B cell (primary cell): ENCODE data around the gene STAG2. TPM values are rescaled to one million over a fixed set of nuclear protein-coding genes. Genes with fewer than 3 reads are reported as not detected.
A peak's percentile ranks its signal among the peaks of the same experiment; 100 is the strongest.

Experiments used
- ATAC-seq: fragments of 200-7000 bp; cut with Tn5 transposase; one replicate; pipeline ENCODE4 v1.10.0; 2021; ENCODE audit warnings: low read depth, mild to moderate bottlenecking, moderate number of reproducible peaks, moderate library complexity
- CTCF ChIA-PET: fragments of 350-600 bp; sonication (Branson Sonifier 250); formaldehyde crosslinking; loops from one replicate; lab custom pipeline; 2021; ENCODE audit warnings: antibody characterized with exemption, inconsistent platforms; lab: Charles Lee
- POLR2A ChIA-PET: fragments of 350-600 bp; sonication (Branson Sonifier 250); formaldehyde crosslinking; loops from one replicate; lab custom pipeline; 2021; ENCODE audit warnings: antibody characterized with exemption; lab: Charles Lee
- DNase-seq: peaks from one replicate; pipeline ENCODE4 v3.0.0; 2013
- H2AFZ ChIP-seq: 2 replicates; pipeline ENCODE4 v1.6.1; 2012; ENCODE audit warnings: mild to moderate bottlenecking, low read depth, low read length; ENCODE audit not compliant: insufficient read depth, poor library complexity, severe bottlenecking
- H3K27ac ChIP-seq, 2 donors: 1 replicate in 1 of 2; 2 replicates in 1 of 2; pipeline ENCODE4 v1.5.1; 2012 to 2013; ENCODE audit warnings: low read length in 2 of 2, mild to moderate bottlenecking in 2 of 2, moderate library complexity in 1 of 2
- H3K27me3 ChIP-seq, 4 experiments: fragments of 200-600 bp in 1 of 4; sonication (generic) in 1 of 4; replicated peaks in 1 of 4; 1 replicate in 2 of 4; 2 replicates in 2 of 4; pipeline versions ENCODE4 v1.6.1 to v1.7.0; 2013 to 2016; ENCODE audit warnings: low read length in 3 of 4, mild to moderate bottlenecking in 2 of 4, mixed read lengths in 1 of 4, moderate library complexity in 1 of 4; ENCODE audit not compliant: insufficient read depth in 4 of 4, control insufficient read depth in 3 of 4; ENCODE audit errors: control extremely low read depth in 1 of 4
- H3K36me3 ChIP-seq, 2 experiments: replicated peaks in 1 of 2; 1 replicate in 1 of 2; 2 replicates in 1 of 2; pipeline versions ENCODE4 v1.6.1 to v1.7.1; 2013; ENCODE audit warnings: low read length in 1 of 2; ENCODE audit not compliant: insufficient read depth in 2 of 2, control insufficient read depth in 1 of 2; ENCODE audit errors: control extremely low read depth in 1 of 2, extremely low read depth in 1 of 2
- H3K4me1 ChIP-seq, 2 donors: fragments of 200-600 bp in 1 of 2; sonication (generic) in 1 of 2; 1 replicate in 1 of 2; 2 replicates in 1 of 2; pipeline versions ENCODE4 v1.5.1 to v1.6.1; 2013 to 2017; ENCODE audit warnings: low read length in 2 of 2; ENCODE audit not compliant: control insufficient read depth in 2 of 2, insufficient read depth in 2 of 2
- H3K4me2 ChIP-seq: replicated peaks from 2 replicates; pipeline ENCODE3; 2012; ENCODE audit warnings: mild to moderate bottlenecking, low read depth, low read length; ENCODE audit not compliant: poor library complexity, severe bottlenecking
- H3K4me3 ChIP-seq, 5 experiments: fragments of 200-600 bp in 1 of 5; sonication (generic) in 1 of 5; 1 replicate in 3 of 5; 2 replicates in 2 of 5; pipeline versions ENCODE4 v1.5.1 to v1.7.0; 2011 to 2016; ENCODE audit warnings: low read length in 4 of 5, mild to moderate bottlenecking in 4 of 5, low read depth in 2 of 5, control low read depth in 1 of 5, moderate library complexity in 1 of 5; ENCODE audit not compliant: insufficient read depth in 1 of 5; ENCODE audit errors: control extremely low read depth in 1 of 5, extremely low read depth in 1 of 5
- H3K79me2 ChIP-seq: fragments of 200-600 bp; sonication (generic); one replicate; pipeline ENCODE4 v1.6.0; 2016; ENCODE audit warnings: low read length; ENCODE audit not compliant: control insufficient read depth, insufficient read depth
- H3K9ac ChIP-seq: fragments of 200-600 bp; sonication (generic); 2 replicates; pipeline ENCODE4 v1.6.1; 2017; ENCODE audit warnings: mild to moderate bottlenecking, low read length, moderate library complexity
- H3K9me3 ChIP-seq, 3 donors: one replicate each; pipeline versions ENCODE4 v1.6.1 to v1.7.1; 2013; ENCODE audit warnings: low read length in 2 of 3; ENCODE audit not compliant: control insufficient read depth in 2 of 3, insufficient read depth in 1 of 3; ENCODE audit errors: control extremely low read depth in 1 of 3
- H4K20me1 ChIP-seq: 2 replicates; pipeline ENCODE4 v1.6.0; 2012; ENCODE audit warnings: mild to moderate bottlenecking, low read length; ENCODE audit not compliant: insufficient read depth, control insufficient read depth, poor library complexity, severe bottlenecking
- H3K27ac Mint-ChIP-seq: one replicate; pipeline ENCODE4 v1.8.0; 2021; ENCODE audit warnings: mixed read lengths
- H3K27me3 Mint-ChIP-seq: one replicate; pipeline ENCODE4 v1.8.0; 2021; ENCODE audit warnings: mixed read lengths
- H3K4me1 Mint-ChIP-seq: one replicate; pipeline ENCODE4 v1.8.0; 2021; ENCODE audit warnings: mixed read lengths
- H3K4me3 Mint-ChIP-seq: one replicate; pipeline ENCODE4 v1.8.0; 2021; ENCODE audit warnings: mixed read lengths
- H3K9me3 Mint-ChIP-seq: one replicate; pipeline ENCODE4 v1.8.0; 2022; ENCODE audit warnings: mixed read lengths; ENCODE audit not compliant: insufficient read depth
- CTCF ChIP-seq: fragments of 200-600 bp; IDR thresholded peaks from one replicate; pipeline ENCODE4 v1.8.0; 2022; ENCODE audit warnings: antibody characterized with exemption, mild to moderate bottlenecking
- EZH2 ChIP-seq: IDR thresholded peaks from 2 replicates; pipeline ENCODE4 v1.6.1; 2012; ENCODE audit warnings: borderline replicate concordance, low read depth, mild to moderate bottlenecking, moderate library complexity, low read length; ENCODE audit not compliant: insufficient read depth, poor library complexity, severe bottlenecking
- WGBS: methylation state at CpG from one replicate; pipeline ENCODE4 v1.1.5; 2013; ENCODE audit warnings: missing lambda C conversion rate; ENCODE audit not compliant: insufficient coverage; 5-methylcytosine and 5-hydroxymethylcytosine counted together
- intact Hi-C: fragments of 100-400 bp; cut with micrococcal nuclease; formaldehyde crosslinking; loops from one replicate; pipeline ENCODE4 v1.10.0; 2022
- polyA plus RNA-seq: library from polyadenylated mRNA; depleted of rRNA; stranded (reverse); fragments of >200 nt; gene quantifications from 2 replicates; pipeline ENCODE4 v1.2.3, GENCODE V29; 2012
- total RNA-seq, 2 donors: library from RNA; stranded (reverse); fragments of 120-200 nt in 1 of 2; gene quantifications; 1 replicate in 1 of 2; 2 replicates in 1 of 2; pipeline versions ENCODE4 v1.2.3 to v1.2.4, GENCODE V29; 2013 to 2022

STAG2 gene
- total and polyA plus RNA-seq, 2 donors (not counting 1 experiment from before 2014, with no cell fraction given), result 15.3 to 117 TPM

DNA sequence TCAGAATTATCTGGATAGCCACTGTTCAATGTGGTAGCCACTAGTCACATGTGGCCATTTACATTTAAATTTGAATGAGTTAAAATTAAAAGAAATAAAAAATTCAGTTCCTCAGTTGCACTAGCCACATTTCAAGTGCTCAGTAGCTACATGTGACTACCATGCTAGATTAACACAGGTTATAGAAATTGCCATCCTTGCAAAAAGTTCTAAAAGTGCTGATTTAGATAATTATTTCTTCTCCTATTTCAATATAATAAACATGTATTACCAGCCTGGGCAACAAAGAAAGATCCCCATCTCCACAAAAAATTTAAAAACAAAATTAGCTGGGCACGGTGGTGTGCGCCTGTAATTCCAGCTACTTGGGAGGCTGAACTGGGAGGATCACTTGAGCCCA, 11.7 kb upstream of the STAG2 start:
- intact Hi-C loops, result no loop called here
- no peaks in the 10 kb centered on the region for H3K79me2 ChIP-seq
- ATAC-seq (no peak), DNase-seq (no peak)
- H3K27ac ChIP-seq, result no peak overlapping the region
- H3K4me1 ChIP-seq, result no peaks in the 10 kb centered on the region
- H3K9me3 Mint-ChIP-seq, result no peaks in the 10 kb centered on the region
- H3K4me1 Mint-ChIP-seq, result no peaks in the 10 kb centered on the region
- H3K9ac ChIP-seq, result no peak overlapping the region
- H3K36me3 ChIP-seq, result no peaks in the 10 kb centered on the region
- TF ChIP-seq EZH2 (no peak), CTCF (no peak)
- H3K9me3 ChIP-seq, result no peaks in the 10 kb centered on the region
- WGBS, result no CpG with 5 or more reads among the region's 2 CpGs
- H3K27me3 ChIP-seq, result no peaks in the 10 kb centered on the region
- H2AFZ ChIP-seq, result no peak overlapping the region
- H3K4me2 ChIP-seq, result no peak overlapping the region
- ChIA-PET POLR2A (no interaction called here), CTCF (no interaction called here)
- H3K4me3 ChIP-seq, result no peak overlapping the region
- no peaks in the 10 kb centered on the region for H4K20me1 ChIP-seq
- H3K27ac Mint-ChIP-seq, result no peak overlapping the region
- no peaks in the 10 kb centered on the region for H3K27me3 Mint-ChIP-seq
- no peak overlapping the region for H3K4me3 Mint-ChIP-seq

- ChIA-PET CTCF (interaction anchor here (1.2 to 3.3 kb wide), 4 partner anchors 58 to 182 kb away, joined by 3 to 18 read pairs (median 9); no protein-coding TSS in a partner anchor), POLR2A (interaction anchor here (0.9 to 1.7 kb wide), 2 partner anchors 59 to 99 kb away, joined by 3 to 5 read pairs; no protein-coding TSS in a partner anchor)
- peak overlapping the region; percentile 94 for H3K27ac Mint-ChIP-seq
- no peaks in the 10 kb centered on the region for H3K9me3 Mint-ChIP-seq
- H3K4me1 ChIP-seq, result peaks cover 5 to 8% of the 10 kb centered on the region in 2 donors
- H3K4me1 Mint-ChIP-seq, result peaks cover 13% of the 10 kb centered on the region
- WGBS, result 1% methylated on average over 14 of the region's 35 CpGs
- intact Hi-C loops, result loop anchor here (1.0 to 5.0 kb wide), 6 partner anchors 52 to 227 kb away; partner anchors contain the start of gene THOC2
- no peak for DNase-seq
- H3K27me3 ChIP-seq, result no peaks in the 10 kb centered on the region
- H4K20me1 ChIP-seq, result no peaks in the 10 kb centered on the region
- H3K4me2 ChIP-seq, result peak overlapping the region; percentile 70
- peak overlapping the region; percentile 88 for H3K4me3 Mint-ChIP-seq
- H2AFZ ChIP-seq, result peak overlapping the region; percentile 77
- peaks cover 39% of the 10 kb centered on the region for H3K79me2 ChIP-seq
- H3K27ac ChIP-seq, result peak overlapping the region; percentile 87 to 95
- H3K36me3 ChIP-seq, result no peaks in the 10 kb centered on the region
- H3K4me3 ChIP-seq, result peak overlapping the region; percentile 68 to 91 (median 77)
- H3K27me3 Mint-ChIP-seq, result no peaks in the 10 kb centered on the region
- no peaks in the 10 kb centered on the region for H3K9me3 ChIP-seq
- no peak for ATAC-seq
- no peak for TF ChIP-seq CTCF
- peak overlapping the region; percentile 84 for H3K9ac ChIP-seq
These were observed 2.0 kb upstream of the STAG2 start for GRCh38 chrX:123959281-123960063.
